A549 (cell line): Measurements from ENCODE around the gene PDCD2. TPM values are rescaled to one million over a fixed set of nuclear protein-coding genes. Genes with fewer than 3 reads are reported as not detected.

Source experiments
- ATAC-seq, 2 experiments: fragments of 200-7000 bp in 1 of 2; fragments of >200 bp in 1 of 2; cut with Nextera tagmentation in 1 of 2; cut with Tn5 transposase in 1 of 2; 3 replicates each; pipeline versions ENCODE4 v1.8.0 to v1.9.1; 2018 to 2020; ENCODE audit warnings: mild to moderate bottlenecking in 1 of 2, moderate library complexity in 1 of 2
- CTCF ChIA-PET: fragments of 300-600 bp; sonication (Branson Sonifier 250); formaldehyde crosslinking; extraction: SDS; loops from one replicate; lab custom pipeline; 2021; ENCODE audit warnings: antibody characterized with exemption, inconsistent platforms; lab: Yijun Ruan, JAX
- POLR2A ChIA-PET: fragments of 350-600 bp; formaldehyde crosslinking; extraction: SDS; loops from one replicate; lab custom pipeline; 2021; ENCODE audit warnings: antibody characterized with exemption, inconsistent platforms; lab: Yijun Ruan, JAX
- DNase-seq, 2 experiments: peaks; one replicate each; pipeline versions ENCODE4 v3.0.0 to v3.0.0-alpha.2; 2011 to 2016; ENCODE audit warnings: low read depth in 1 of 2, low spot score in 1 of 2
- FAIRE-seq: peaks from 2 replicates; lab custom pipeline; 2011; peaks lifted over from hg19 to GRCh38; lab: Jason Lieb, UNC
- H3K27ac ChIP-seq, 2 experiments: fragments of >200 bp; sonication (Bioruptor Twin); formaldehyde crosslinking; 3 replicates each; pipeline ENCODE4 v1.5.1; 2016 to 2017
- H3K4me1 ChIP-seq: fragments of >200 bp; sonication (Bioruptor Twin); formaldehyde crosslinking; 3 replicates; pipeline ENCODE4 v1.6.1; 2016
- H3K4me2 ChIP-seq: fragments of >200 bp; sonication (Bioruptor Twin); formaldehyde crosslinking; 3 replicates; pipeline ENCODE4 v1.6.1; 2016
- H3K4me3 ChIP-seq: fragments of >200 bp; sonication (Bioruptor Twin); formaldehyde crosslinking; 3 replicates; pipeline ENCODE4 v1.5.1; 2016
- H3K9me3 ChIP-seq: fragments of >200 bp; sonication (Bioruptor Twin); formaldehyde crosslinking; 3 replicates; pipeline ENCODE4 v1.6.1; 2016
- ATOH8 ChIP-seq: fragments of 250-450 bp; sonication (Bioruptor Pico); IDR thresholded peaks from 2 replicates; pipeline ENCODE4 v1.5.0; 2020; ENCODE audit warnings: low read depth, mild to moderate bottlenecking, moderate library complexity
- BHLHE40 ChIP-seq: IDR thresholded peaks from 2 replicates; pipeline ENCODE4 v1.6.1; 2012; ENCODE audit warnings: low read depth, low read length, inconsistent platforms
- CBX8 ChIP-seq: fragments of 200-600 bp; sonication (generic); IDR thresholded peaks from 2 replicates; pipeline ENCODE4 v1.6.1; 2016
- CEBPB ChIP-seq, 2 experiments: fragments of >200 bp in 1 of 2; sonication (Bioruptor Twin) in 1 of 2; formaldehyde crosslinking in 1 of 2; IDR thresholded peaks; 2 replicates each; pipeline ENCODE4 v1.6.1; 2012 to 2016
- CHD4 ChIP-seq: fragments of 200-600 bp; sonication (generic); IDR thresholded peaks from 2 replicates; pipeline ENCODE4 v1.6.1; 2016; ENCODE audit warnings: antibody characterized with exemption, mild to moderate bottlenecking, borderline replicate concordance
- E2F6 ChIP-seq: IDR thresholded peaks from 2 replicates; pipeline ENCODE4 v1.6.1; 2012; ENCODE audit warnings: low read depth, borderline replicate concordance
- EHMT2 ChIP-seq: fragments of 200-600 bp; sonication (generic); IDR thresholded peaks from 2 replicates; pipeline ENCODE4 v1.6.1; 2016; ENCODE audit warnings: antibody characterized with exemption, low read depth, mild to moderate bottlenecking, moderate library complexity
- ELK1 ChIP-seq: fragments of 150-350 bp; IDR thresholded peaks from 2 replicates; pipeline ENCODE4 v1.6.1; 2014; ENCODE audit warnings: low read depth, mild to moderate bottlenecking, low read length
- FOSL2 ChIP-seq, 2 experiments: fragments of 450-650 bp in 1 of 2; fragments of >200 bp in 1 of 2; sonication (Bioruptor Twin) in 1 of 2; formaldehyde crosslinking; IDR thresholded peaks; 2 replicates each; pipeline versions ENCODE4 v1.5.0 to v1.6.1; 2016 to 2020; ENCODE audit warnings: mild to moderate bottlenecking in 1 of 2, moderate library complexity in 1 of 2
- HMGXB4 ChIP-seq: fragments of 250-450 bp; sonication (Bioruptor Pico); IDR thresholded peaks from 2 replicates; pipeline ENCODE4 v1.5.0; 2021; ENCODE audit warnings: mild to moderate bottlenecking, moderate library complexity, borderline replicate concordance
- HOXB13 ChIP-seq: fragments of 250-450 bp; sonication (Bioruptor Pico); IDR thresholded peaks from 2 replicates; pipeline ENCODE4 v1.5.0; 2020; ENCODE audit warnings: low read depth, mild to moderate bottlenecking, moderate library complexity
- JUN ChIP-seq, 2 experiments: fragments of >200 bp; sonication (Bioruptor Twin); formaldehyde crosslinking; IDR thresholded peaks; 2 replicates in 1 of 2; 3 replicates in 1 of 2; pipeline ENCODE4 v1.6.1; 2016 to 2017
- KDM1A ChIP-seq: fragments of 200-600 bp; sonication (generic); IDR thresholded peaks from 2 replicates; pipeline ENCODE4 v1.6.1; 2016; ENCODE audit warnings: low read depth, mild to moderate bottlenecking
- NFE2L2 ChIP-seq: fragments of 150-350 bp; conservative IDR thresholded peaks from 2 replicates; pipeline ENCODE4 v1.6.1; 2014; ENCODE audit warnings: low read length
- PBX3 ChIP-seq: IDR thresholded peaks from 2 replicates; pipeline ENCODE4 v1.6.1; 2012
- POLR2A ChIP-seq: IDR thresholded peaks from 2 replicates; pipeline ENCODE4 v1.6.1; 2012; ENCODE audit warnings: mild to moderate bottlenecking, low read length
- RCOR1 ChIP-seq: fragments of 150-350 bp; IDR thresholded peaks from 2 replicates; pipeline ENCODE4 v1.6.1; 2014; ENCODE audit warnings: antibody characterized with exemption, low read length, low read depth
- RFX5 ChIP-seq: fragments of 450-650 bp; IDR thresholded peaks from 2 replicates; pipeline ENCODE4 v1.7.1; 2014; ENCODE audit warnings: antibody characterized with exemption, mild to moderate bottlenecking, moderate library complexity
- SMC3 ChIP-seq: fragments of >200 bp; sonication (Bioruptor Twin); formaldehyde crosslinking; IDR thresholded peaks from 3 replicates; pipeline ENCODE4 v1.6.1; 2018; ENCODE audit warnings: inconsistent platforms
- SREBF2 ChIP-seq: fragments of 450-650 bp; IDR thresholded peaks from 2 replicates; pipeline ENCODE4 v1.6.1; 2014; ENCODE audit warnings: mild to moderate bottlenecking, moderate library complexity
- TFCP2L1 ChIP-seq: fragments of 250-450 bp; sonication (Bioruptor Pico); IDR thresholded peaks from 2 replicates; pipeline ENCODE4 v1.5.0; 2021; ENCODE audit warnings: mild to moderate bottlenecking
- TP53 ChIP-seq: fragments of 250-450 bp; sonication (Bioruptor Pico); IDR thresholded peaks from 2 replicates; pipeline ENCODE4 v1.5.0; 2021; ENCODE audit warnings: mild to moderate bottlenecking, moderate library complexity
- USF2 ChIP-seq: fragments of 450-650 bp; IDR thresholded peaks from 2 replicates; pipeline ENCODE4 v1.6.1; 2014; ENCODE audit warnings: antibody characterized with exemption
- ZC3H11A ChIP-seq: fragments of 450-650 bp; IDR thresholded peaks from 2 replicates; pipeline ENCODE4 v1.6.1; 2014; ENCODE audit warnings: antibody characterized with exemption, mild to moderate bottlenecking
- ZFP36 ChIP-seq: fragments of 450-650 bp; IDR thresholded peaks from 2 replicates; pipeline ENCODE4 v1.6.1; 2014; ENCODE audit warnings: borderline replicate concordance; ENCODE audit not compliant: partially characterized antibody
- WGBS: methylation state at CpG from one replicate; pipeline ENCODE4 v1.1.6; 2017; ENCODE audit errors: missing lambda C conversion rate; 5-methylcytosine and 5-hydroxymethylcytosine counted together
- polyA plus RNA-seq, 4 experiments: library from polyadenylated mRNA; depleted of rRNA in 3 of 4; stranded (reverse); fragments of >200 nt; fragmentation: RNase III in 1 of 4; extraction: RNeasy Plus Mini Kit Qiagen cat#74134 plus additional on column Dnase treatment in 1 of 4; gene quantifications; 2 replicates in 3 of 4; 3 replicates in 1 of 4; pipeline ENCODE4 v1.2.3, GENCODE V29; 2011 to 2017

Gene PDCD2
- polyA plus RNA-seq, 2 of the 4 experiments (the other 2 are of a cell fraction), result 52.6 to 90.0 TPM

- TF ChIP-seq HMGXB4 (CRISPR knock-in tag) (no peak), TP53 (no peak), EHMT2 (no peak), KDM1A (no peak), FOSL2 (IDR thresholded peaks at IDR 0.05) (no peak), FOSL2 (CRISPR knock-in tag; IDR thresholded peaks at IDR 0.05) (no peak), RFX5 (0 out of 2 replicates have a peak, but pooled peaks have one; percentile 29), POLR2A (peak; percentile 47), CEBPB (IDR thresholded peaks at IDR 0.05) (no peak), JUN (IDR thresholded peaks at IDR 0.05) (peak; percentile 49 to 79; a peak in 4 of 5 replicates), E2F6 (no peak), TFCP2L1 (CRISPR knock-in tag) (no peak), ATOH8 (CRISPR knock-in tag) (no peak), RCOR1 (no peak), HOXB13 (CRISPR knock-in tag) (no peak), NFE2L2 (no peak), ELK1 (no peak), BHLHE40 (no peak), ZC3H11A (no peak), PBX3 (no peak), ZFP36 (no peak), SREBF2 (no peak), SMC3 (no peak)
Measured at GRCh38 chr6:170554013-170554795, 30.2 kb downstream of the PDCD2 start, which contains the start of gene TBP (continued).

- ChIA-PET CTCF (no interaction called here), POLR2A (interaction anchor here (1.0 to 1.1 kb wide), 3 partner anchors 14 to 802 kb away, joined by 3 to 7 read pairs (median 6); partner anchors contain the start of genes DYNLT2, ERMARD and PDCD2)
- Histone ChIP-seq H3K27ac (peak overlapping the region; percentile 41 to 92; a peak in 5 of 6 replicates), H3K4me3 (peak overlapping the region; percentile 96), H3K4me1 (peaks cover 16% of the 10 kb centered on the region; the same call in 2 of the 3 replicates), H3K4me2 (peak overlapping the region; percentile 67), H3K9me3 (no peaks in the 10 kb centered on the region)
- WGBS, result under 1% methylated on average over 13 of the region's 13 CpGs
- ATAC-seq (peak; percentile 70 to 76), DNase-seq (no peak), FAIRE-seq (no peak)
- TF ChIP-seq CHD4 (no peak), NFE2L2 (no peak), USF2 (0 out of 2 replicates have a peak, but pooled peaks have one; percentile 3), CBX8 (no peak)
Measured at GRCh38 chr6:170553534-170554012, 30.9 kb downstream of the PDCD2 start.
